Thoracic aorta (tissue), 2 donors: Measurements from ENCODE around the gene MEGF11. TPM values are rescaled to one million over a fixed set of nuclear protein-coding genes. Genes with fewer than 3 reads are reported as not detected.
"Not testable (repeated sequence)": the region's sequence is repeated elsewhere in the genome, so short reads cannot be mapped to it uniquely, and the experiment has no call there.

Experiments used
- ATAC-seq: fragments of 150-250 bp; one replicate; pipeline ENCODE4 v1.8.0; 2017; ENCODE audit warnings: low read depth; ENCODE audit not compliant: insufficient number of reproducible peaks, low FRiP score
- DNase-seq: peaks from one replicate; pipeline ENCODE4 v3.0.0-alpha.2; 2020; ENCODE audit warnings: low spot score
- H3K27ac ChIP-seq, 2 donors: fragments of 200-600 bp; sonication (generic); 1 replicate in 1 of 2; 2 replicates in 1 of 2; pipeline ENCODE4 v1.5.1; 2016; ENCODE audit warnings: mild to moderate bottlenecking in 2 of 2, moderate library complexity in 2 of 2
- H3K27me3 ChIP-seq: fragments of 200-600 bp; sonication (generic); replicated peaks from 2 replicates; pipeline ENCODE4 v1.6.0; 2016; ENCODE audit warnings: mild to moderate bottlenecking; ENCODE audit not compliant: insufficient read depth
- H3K36me3 ChIP-seq: fragments of 200-600 bp; sonication (generic); one replicate; pipeline ENCODE4 v1.5.1; 2016
- H3K4me1 ChIP-seq, 2 donors: fragments of 200-600 bp; sonication (generic); 1 replicate in 1 of 2; 2 replicates in 1 of 2; pipeline versions ENCODE4 v1.5.1 to v1.6.0; 2016; ENCODE audit warnings: low read depth in 2 of 2, mild to moderate bottlenecking in 1 of 2; ENCODE audit not compliant: control insufficient read depth in 1 of 2
- H3K4me3 ChIP-seq: fragments of 200-600 bp; sonication (generic); 2 replicates; pipeline ENCODE4 v1.5.1; 2016; ENCODE audit warnings: mild to moderate bottlenecking
- H3K9me3 ChIP-seq: fragments of 200-600 bp; sonication (generic); 2 replicates; pipeline ENCODE4 v1.5.1; 2016
- total RNA-seq, 2 donors: library from RNA; depleted of rRNA; stranded (reverse); fragments of >200 nt; gene quantifications; one replicate each; pipeline versions ENCODE4 v1.1.0 to v1.2.3, GENCODE V29; 2016
- TF ChIP-seq, protein P1 (sequence below): fragments of 200-600 bp; sonication (generic); IDR thresholded peaks from one replicate; pipeline ENCODE4 v1.5.1; 2019; ENCODE audit warnings: antibody characterized with exemption

Gene MEGF11
- total RNA-seq, 2 donors from 2014 or later, result not detected

DNA sequence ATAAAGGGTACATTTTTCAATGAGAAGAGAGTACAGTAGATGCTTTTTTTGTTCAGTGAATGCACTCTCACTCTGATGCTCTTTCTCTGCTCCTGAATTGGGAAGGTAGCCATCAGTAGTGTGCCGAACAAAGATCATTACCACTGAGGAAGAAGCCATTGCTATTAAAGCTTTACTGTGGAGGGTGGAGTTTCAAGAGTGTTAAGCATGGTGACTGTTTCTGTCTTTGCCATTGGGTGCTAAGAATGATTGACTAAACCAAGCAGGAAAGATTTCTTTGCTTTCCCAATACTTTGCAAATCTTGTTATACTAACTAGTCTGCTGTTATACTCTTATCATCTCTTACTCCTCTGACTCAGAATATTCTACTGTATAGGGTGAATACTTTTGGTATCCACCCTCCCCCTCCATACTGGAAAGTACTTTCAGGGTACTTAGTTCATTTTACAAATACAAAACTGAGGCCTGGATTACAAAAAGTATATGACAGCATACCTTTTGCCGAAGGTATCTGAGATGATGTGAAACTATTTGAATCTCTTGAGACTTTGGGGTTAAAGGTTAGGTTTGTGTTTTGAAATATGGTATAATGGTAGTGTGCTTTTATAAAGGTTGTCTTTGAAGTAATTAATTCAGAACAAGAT is 382.5 kb downstream of the MEGF11 start:
- ATAC-seq, result no peak
- no peaks in the 10 kb centered on the region for H3K27me3 ChIP-seq
- H3K36me3 ChIP-seq, result peaks cover 4% of the 10 kb centered on the region
- peak overlapping the region; percentile 92 for H3K4me3 ChIP-seq
- H3K27ac ChIP-seq, result peak overlapping the region in 1 of 2 donors; percentile 89
- peaks cover 24 to 30% of the 10 kb centered on the region in 2 donors for H3K4me1 ChIP-seq
- no peaks in the 10 kb centered on the region for H3K9me3 ChIP-seq
- no peak for DNase-seq
- TF ChIP-seq, protein P1, sequence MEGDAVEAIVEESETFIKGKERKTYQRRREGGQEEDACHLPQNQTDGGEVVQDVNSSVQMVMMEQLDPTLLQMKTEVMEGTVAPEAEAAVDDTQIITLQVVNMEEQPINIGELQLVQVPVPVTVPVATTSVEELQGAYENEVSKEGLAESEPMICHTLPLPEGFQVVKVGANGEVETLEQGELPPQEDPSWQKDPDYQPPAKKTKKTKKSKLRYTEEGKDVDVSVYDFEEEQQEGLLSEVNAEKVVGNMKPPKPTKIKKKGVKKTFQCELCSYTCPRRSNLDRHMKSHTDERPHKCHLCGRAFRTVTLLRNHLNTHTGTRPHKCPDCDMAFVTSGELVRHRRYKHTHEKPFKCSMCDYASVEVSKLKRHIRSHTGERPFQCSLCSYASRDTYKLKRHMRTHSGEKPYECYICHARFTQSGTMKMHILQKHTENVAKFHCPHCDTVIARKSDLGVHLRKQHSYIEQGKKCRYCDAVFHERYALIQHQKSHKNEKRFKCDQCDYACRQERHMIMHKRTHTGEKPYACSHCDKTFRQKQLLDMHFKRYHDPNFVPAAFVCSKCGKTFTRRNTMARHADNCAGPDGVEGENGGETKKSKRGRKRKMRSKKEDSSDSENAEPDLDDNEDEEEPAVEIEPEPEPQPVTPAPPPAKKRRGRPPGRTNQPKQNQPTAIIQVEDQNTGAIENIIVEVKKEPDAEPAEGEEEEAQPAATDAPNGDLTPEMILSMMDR, result no peak

DNA sequence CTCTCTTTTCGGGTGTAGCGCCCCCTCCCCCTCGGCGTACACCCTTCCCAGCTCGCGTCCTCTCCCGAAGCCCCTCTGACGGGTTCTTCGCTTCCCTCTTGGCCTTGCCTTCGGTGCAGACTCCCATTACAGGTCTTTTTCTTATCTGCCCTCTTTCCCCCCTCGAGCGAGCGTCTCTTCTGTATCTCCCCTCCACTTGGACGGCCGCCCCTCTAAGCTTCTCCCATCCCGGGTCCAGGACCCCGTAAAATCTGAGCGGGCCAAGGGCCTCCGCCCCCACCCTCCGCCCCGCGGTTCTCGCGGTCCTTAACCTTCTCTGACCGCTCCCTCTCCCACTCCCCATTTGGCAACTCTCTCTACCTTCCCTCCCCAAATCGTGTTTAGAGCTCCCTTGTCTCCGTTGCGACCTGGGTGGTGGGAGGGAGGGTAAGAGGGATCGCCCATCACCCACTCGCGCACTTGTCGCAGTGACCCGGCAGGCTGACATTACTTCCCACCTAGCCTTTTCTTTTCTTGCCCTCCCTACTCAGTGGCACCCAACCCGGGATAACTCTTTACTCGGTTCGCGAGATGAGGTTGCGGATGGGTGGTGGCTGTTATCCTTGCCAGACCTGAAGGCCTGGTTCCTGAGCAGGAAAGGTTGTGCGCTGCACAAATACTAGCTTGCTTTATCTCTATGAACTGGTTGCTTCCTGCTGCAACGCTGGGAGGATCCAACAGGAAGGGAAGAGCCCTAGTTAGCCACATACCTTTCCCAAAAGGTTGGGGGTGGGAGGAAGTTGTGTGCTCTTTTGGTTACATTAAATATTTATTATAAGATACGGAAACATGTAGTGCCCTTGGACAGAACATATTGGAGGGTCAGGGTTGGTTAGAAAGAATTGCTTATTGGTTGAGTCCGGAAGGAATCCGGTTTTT is 383.3 kb downstream of the MEGF11 start:
- Histone ChIP-seq H3K4me3 (peak overlapping the region; percentile 92), H3K27ac (peak overlapping the region; percentile 89 to 91), H3K36me3 (peaks cover 4% of the 10 kb centered on the region), H3K4me1 (peaks cover 24% of the 10 kb centered on the region in 2 donors), H3K27me3 (no peaks in the 10 kb centered on the region), H3K9me3 (no peaks in the 10 kb centered on the region)
- DNase-seq, result no peak
- TF ChIP-seq, protein P1, result no peak
- ATAC-seq, result no peak

DNA sequence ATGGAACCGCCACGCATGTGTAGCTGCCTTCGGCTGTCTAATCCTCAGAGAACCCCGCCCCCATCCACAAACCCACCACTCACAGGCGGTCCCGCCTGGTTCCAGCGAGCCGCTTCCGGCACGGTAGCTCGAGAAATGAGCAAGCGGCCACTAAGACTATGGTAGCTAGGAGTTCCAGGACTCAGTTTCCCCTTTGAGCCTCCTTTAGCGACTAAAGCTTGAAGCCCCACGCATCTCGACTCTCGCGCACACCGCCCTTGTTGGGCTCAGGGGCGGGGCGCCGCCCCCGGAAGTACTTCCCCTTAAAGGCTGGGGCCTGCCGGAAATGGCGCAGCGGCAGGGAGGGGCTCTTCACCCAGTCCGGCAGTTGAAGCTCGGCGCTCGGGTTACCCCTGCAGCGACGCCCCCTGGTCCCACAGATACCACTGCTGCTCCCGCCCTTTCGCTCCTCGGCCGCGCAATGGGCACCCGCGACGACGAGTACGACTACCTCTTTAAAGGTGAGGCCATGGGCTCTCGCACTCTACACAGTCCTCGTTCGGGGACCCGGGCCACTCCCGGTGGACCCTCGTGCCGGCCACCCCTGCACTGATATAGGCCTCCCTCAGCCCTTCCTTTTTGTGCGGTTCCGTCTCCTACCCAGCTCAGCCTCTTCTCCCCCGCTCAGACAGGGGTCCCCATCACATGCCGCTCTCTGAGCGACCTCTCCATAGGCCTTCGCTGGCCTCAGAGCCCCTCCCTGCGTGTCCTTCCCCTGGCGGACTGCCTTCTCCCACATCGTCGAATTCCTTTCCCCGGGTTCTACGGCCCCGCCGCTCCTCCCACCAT is 384.2 kb downstream of the MEGF11 start, which contains the start of gene RAB11A:
Gene RAB11A (plus strand): TSS at position 366 of the 828 bp plus-strand sequence. CDS start 95 bp downstream, at position 461.
- ATAC-seq (peak; percentile 99), DNase-seq (peak; percentile 83)
- Histone ChIP-seq H3K4me1 (peaks cover 24% of the 10 kb centered on the region in 2 donors), H3K27me3 (no peaks in the 10 kb centered on the region), H3K4me3 (peak within 1 kb of the TSS; percentile 92), H3K27ac (peak within 1 kb of the TSS; percentile 89 to 91), H3K9me3 (no peaks in the 10 kb centered on the region), H3K36me3 (peaks cover 2% of the 10 kb centered on the region)
- TF ChIP-seq, protein P1, result no peak

DNA sequence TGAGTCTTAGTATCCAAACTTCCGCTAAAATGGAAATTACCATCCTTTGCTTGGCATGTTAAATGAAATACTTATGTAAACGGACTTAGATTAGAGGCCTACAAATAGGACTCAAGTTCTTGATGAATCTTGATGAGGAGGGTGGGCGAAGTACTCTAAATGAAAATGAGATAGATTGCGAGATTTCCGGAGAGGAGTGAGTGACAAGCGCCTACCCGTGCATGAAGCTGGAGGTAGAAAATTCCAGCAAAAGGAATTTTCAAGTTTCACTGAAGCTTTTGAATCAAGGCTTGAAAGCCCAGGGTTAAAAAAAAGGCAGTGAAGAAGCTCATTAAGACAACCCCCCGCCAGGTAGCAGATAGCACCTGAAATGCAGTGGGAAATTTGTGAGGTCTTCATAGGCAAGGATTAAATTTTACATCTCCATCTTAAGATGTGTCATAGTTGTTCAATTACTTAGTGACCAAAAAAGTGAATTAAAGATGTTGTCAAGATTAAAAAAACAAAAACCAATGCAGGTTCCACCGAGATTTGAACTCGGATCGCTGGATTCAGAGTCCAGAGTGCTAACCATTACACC is 384.9 kb downstream of the MEGF11 start:
- Histone ChIP-seq H3K4me1 (peaks cover 22 to 24% of the 10 kb centered on the region in 2 donors), H3K9me3 (no peaks in the 10 kb centered on the region), H3K27ac (peak overlapping the region; percentile 89 to 91), H3K27me3 (no peaks in the 10 kb centered on the region), H3K36me3 (no peaks in the 10 kb centered on the region), H3K4me3 (peak overlapping the region; percentile 92)
- TF ChIP-seq, protein P1, result no peak
- no peak for DNase-seq
- no peak for ATAC-seq

DNA sequence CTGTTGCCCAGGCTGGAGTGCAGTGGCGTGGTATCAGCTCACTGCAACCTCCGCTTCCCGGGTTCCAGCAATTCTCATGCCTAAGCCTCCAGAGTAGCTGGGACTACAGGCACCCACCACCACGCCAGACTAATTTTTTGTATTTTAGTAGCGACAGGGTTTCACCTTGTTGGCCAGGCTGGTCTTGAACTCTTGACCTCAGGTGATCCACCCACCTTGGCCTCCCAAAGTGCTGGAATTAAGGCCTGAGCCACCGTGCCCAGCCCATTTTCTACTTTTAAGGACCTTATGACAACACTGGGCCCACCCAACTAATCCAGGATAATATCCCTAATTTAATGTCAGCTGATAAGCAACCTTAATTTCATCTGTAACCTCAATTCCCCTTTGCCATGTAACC is 385.6 kb downstream of the MEGF11 start:
- H3K9me3 ChIP-seq, DNase-seq, H3K4me3 ChIP-seq, H3K27ac ChIP-seq, ATAC-seq, H3K27me3 ChIP-seq, H3K36me3 ChIP-seq: not testable (repeated sequence)
- peaks cover 15 to 21% of the 10 kb centered on the region in 2 donors for H3K4me1 ChIP-seq
